Osteocyte (in vitro differentiated cells): ENCODE results near the gene MSH2. TPM values are rescaled to one million over a fixed set of nuclear protein-coding genes. Genes with fewer than 3 reads are reported as not detected.

ENCODE experiments used
- DNase-seq: peaks from one replicate; pipeline ENCODE4 v3.0.0; 2021; ENCODE audit warnings: mixed read lengths; ENCODE audit not compliant: unreplicated experiment; ENCODE audit errors: extremely low spot score
- H3K27ac Mint-ChIP-seq: one replicate; pipeline ENCODE4 v1.8.0; 2021; ENCODE audit warnings: mild to moderate bottlenecking, mixed read lengths; ENCODE audit not compliant: unreplicated experiment
- H3K27me3 Mint-ChIP-seq: one replicate; pipeline ENCODE4 v1.8.0; 2021; ENCODE audit warnings: mixed read lengths; ENCODE audit not compliant: unreplicated experiment
- H3K36me3 Mint-ChIP-seq: one replicate; pipeline ENCODE4 v1.8.0; 2021; ENCODE audit warnings: mixed read lengths; ENCODE audit not compliant: unreplicated experiment
- H3K4me1 Mint-ChIP-seq: one replicate; pipeline ENCODE4 v1.8.0; 2021; ENCODE audit warnings: mixed read lengths; ENCODE audit not compliant: unreplicated experiment
- H3K4me3 Mint-ChIP-seq: one replicate; pipeline ENCODE4 v1.8.0; 2021; ENCODE audit warnings: mild to moderate bottlenecking, moderate library complexity, mixed read lengths; ENCODE audit not compliant: unreplicated experiment
- H3K9me3 Mint-ChIP-seq: one replicate; pipeline ENCODE4 v1.8.0; 2021; ENCODE audit warnings: mixed read lengths; ENCODE audit not compliant: unreplicated experiment
- CTCF ChIP-seq: fragments of 200-600 bp; sonication (generic); IDR thresholded peaks from 2 replicates; pipeline ENCODE4 v1.5.0; 2021; ENCODE audit warnings: antibody characterized with exemption, mild to moderate bottlenecking, moderate library complexity
- long read RNA-seq: library from polyadenylated mRNA; unstranded; transcript quantifications from one replicate; pipeline ENCODE4 v2.0.0, GENCODE V29; 2021
- total RNA-seq: library from RNA; stranded (reverse); gene quantifications from 2 replicates; pipeline ENCODE4 v1.2.1, GENCODE V29; 2021

The MSH2 gene
- 27.0 and 28.7 TPM in 2 replicates for total RNA-seq
- long read RNA-seq, transcript MSH2-201 (16 exons, 3,307 nt), result major isoform, 125 of 187 reads
- long read RNA-seq, partial matches to known transcripts, result 54 of 187 reads
- long read RNA-seq, other reads (novel, unspliced or antisense), result 8 of 187 reads

GRCh38 chr2:47402805-47403608 is at the start of gene MSH2:
MSH2 (plus strand) TSS chr2:47403156; CDS start chr2:47403192, 36 bp downstream.
- Mint-ChIP-seq H3K27me3 (no peaks in the 10 kb centered on the region), H3K4me1 (peaks cover 20% of the 10 kb centered on the region), H3K4me3 (peak within 1 kb of the TSS; percentile 98), H3K36me3 (peaks cover 7% of the 10 kb centered on the region), H3K9me3 (no peaks in the 10 kb centered on the region), H3K27ac (peak within 1 kb of the TSS; percentile 92)
- no peak for TF ChIP-seq CTCF
- DNase-seq, result peak; percentile 95

GRCh38 chr2:47354013-47354847 is 48.7 kb upstream of the MSH2 start:
- Mint-ChIP-seq H3K27ac (peak overlapping the region; percentile 31), H3K36me3 (no peaks in the 10 kb centered on the region), H3K4me1 (peaks cover 24% of the 10 kb centered on the region), H3K9me3 (no peaks in the 10 kb centered on the region), H3K27me3 (no peaks in the 10 kb centered on the region), H3K4me3 (no peak overlapping the region)
- TF ChIP-seq CTCF, result no peak
- no peak for DNase-seq

- H3K27me3 Mint-ChIP-seq, result no peaks in the 10 kb centered on the region
- no peak overlapping the region for H3K27ac Mint-ChIP-seq
- no peak for TF ChIP-seq CTCF
- H3K4me3 Mint-ChIP-seq, result no peak overlapping the region
- H3K4me1 Mint-ChIP-seq, result peaks cover 24% of the 10 kb centered on the region
- DNase-seq, result no peak
- H3K9me3 Mint-ChIP-seq, result no peaks in the 10 kb centered on the region
- no peaks in the 10 kb centered on the region for H3K36me3 Mint-ChIP-seq
These were observed 48.1 kb upstream of the MSH2 start for GRCh38 chr2:47354848-47355204.

GRCh38 chr2:47357483-47357882 is 45.5 kb upstream of the MSH2 start:
- H3K27me3 Mint-ChIP-seq, result no peaks in the 10 kb centered on the region
- H3K27ac Mint-ChIP-seq, result no peak overlapping the region
- H3K4me1 Mint-ChIP-seq, result peaks cover 24% of the 10 kb centered on the region
- H3K9me3 Mint-ChIP-seq, result no peaks in the 10 kb centered on the region
- H3K4me3 Mint-ChIP-seq, result no peak overlapping the region
- DNase-seq, result no peak
- no peaks in the 10 kb centered on the region for H3K36me3 Mint-ChIP-seq
- no peak for TF ChIP-seq CTCF
